Subcutaneous adipose tissue (tissue), 4 donors: ENCODE results near the gene PTTG1IP. TPM values are rescaled to one million over a fixed set of nuclear protein-coding genes. Genes with fewer than 3 reads are reported as not detected.

Source experiments
- total RNA-seq, 4 donors: library from RNA; depleted of rRNA; stranded (reverse); fragments of >200 nt; gene quantifications; one replicate each; pipeline ENCODE4 v1.1.0, GENCODE V29; 2016
- TF ChIP-seq, protein P1 (sequence below): fragments of 450-650 bp; IDR thresholded peaks from one replicate; pipeline ENCODE4 v1.5.1; 2016; ENCODE audit warnings: low read depth, mild to moderate bottlenecking, control low read depth, antibody characterized with exemption, moderate library complexity

The PTTG1IP gene
- total RNA-seq, 4 donors from 2014 or later, result 131 to 244 (median 148) TPM

GRCh38 chr21:44911068-44911383 lies 37.5 kb upstream of the PTTG1IP start:
- TF ChIP-seq, protein P1, sequence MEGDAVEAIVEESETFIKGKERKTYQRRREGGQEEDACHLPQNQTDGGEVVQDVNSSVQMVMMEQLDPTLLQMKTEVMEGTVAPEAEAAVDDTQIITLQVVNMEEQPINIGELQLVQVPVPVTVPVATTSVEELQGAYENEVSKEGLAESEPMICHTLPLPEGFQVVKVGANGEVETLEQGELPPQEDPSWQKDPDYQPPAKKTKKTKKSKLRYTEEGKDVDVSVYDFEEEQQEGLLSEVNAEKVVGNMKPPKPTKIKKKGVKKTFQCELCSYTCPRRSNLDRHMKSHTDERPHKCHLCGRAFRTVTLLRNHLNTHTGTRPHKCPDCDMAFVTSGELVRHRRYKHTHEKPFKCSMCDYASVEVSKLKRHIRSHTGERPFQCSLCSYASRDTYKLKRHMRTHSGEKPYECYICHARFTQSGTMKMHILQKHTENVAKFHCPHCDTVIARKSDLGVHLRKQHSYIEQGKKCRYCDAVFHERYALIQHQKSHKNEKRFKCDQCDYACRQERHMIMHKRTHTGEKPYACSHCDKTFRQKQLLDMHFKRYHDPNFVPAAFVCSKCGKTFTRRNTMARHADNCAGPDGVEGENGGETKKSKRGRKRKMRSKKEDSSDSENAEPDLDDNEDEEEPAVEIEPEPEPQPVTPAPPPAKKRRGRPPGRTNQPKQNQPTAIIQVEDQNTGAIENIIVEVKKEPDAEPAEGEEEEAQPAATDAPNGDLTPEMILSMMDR, result no peak

- TF ChIP-seq, protein P1, result no peak
These were observed 37.0 kb upstream of the PTTG1IP start for GRCh38 chr21:44910229-44911067.

DNA sequence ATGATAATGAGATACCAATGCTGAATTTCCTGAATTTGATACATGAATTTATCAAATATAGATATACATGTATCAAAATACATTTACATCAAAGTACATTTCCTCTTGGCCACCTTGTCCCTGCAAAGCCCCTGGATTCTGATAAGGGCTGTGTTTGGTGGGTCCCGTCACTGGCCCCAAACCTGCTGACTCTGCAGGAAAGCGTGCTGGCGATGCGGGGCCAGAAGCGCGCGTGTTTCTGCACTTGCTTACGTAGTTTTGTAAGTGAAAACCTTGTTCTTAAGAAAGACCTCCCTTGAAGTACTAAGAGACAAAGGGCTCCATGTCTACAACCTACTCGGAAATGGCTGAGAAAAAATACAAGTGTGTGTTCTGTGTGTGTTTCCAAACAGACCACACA lies 36.2 kb upstream of the PTTG1IP start:
- TF ChIP-seq, protein P1, result no peak

DNA sequence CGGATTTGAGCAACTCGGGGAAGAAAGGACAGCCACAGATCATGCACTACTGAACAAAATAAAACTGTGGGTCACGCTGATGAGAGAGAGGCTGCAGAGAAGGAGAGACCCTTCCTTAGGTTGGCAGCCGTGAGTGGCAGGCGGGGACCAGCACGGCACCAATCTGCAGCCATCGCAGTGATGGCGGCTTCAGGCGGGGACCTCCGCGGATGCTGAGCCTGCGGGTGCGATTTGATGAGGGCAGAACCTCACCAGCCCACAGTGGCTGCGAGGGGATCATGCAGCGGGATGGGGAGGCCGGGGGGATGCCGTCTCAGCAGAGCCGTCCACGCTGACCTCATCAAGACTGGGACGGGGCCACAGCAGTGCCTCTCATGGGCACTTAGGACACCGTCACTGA lies 35.4 kb upstream of the PTTG1IP start:
- TF ChIP-seq, protein P1, result no peak

DNA sequence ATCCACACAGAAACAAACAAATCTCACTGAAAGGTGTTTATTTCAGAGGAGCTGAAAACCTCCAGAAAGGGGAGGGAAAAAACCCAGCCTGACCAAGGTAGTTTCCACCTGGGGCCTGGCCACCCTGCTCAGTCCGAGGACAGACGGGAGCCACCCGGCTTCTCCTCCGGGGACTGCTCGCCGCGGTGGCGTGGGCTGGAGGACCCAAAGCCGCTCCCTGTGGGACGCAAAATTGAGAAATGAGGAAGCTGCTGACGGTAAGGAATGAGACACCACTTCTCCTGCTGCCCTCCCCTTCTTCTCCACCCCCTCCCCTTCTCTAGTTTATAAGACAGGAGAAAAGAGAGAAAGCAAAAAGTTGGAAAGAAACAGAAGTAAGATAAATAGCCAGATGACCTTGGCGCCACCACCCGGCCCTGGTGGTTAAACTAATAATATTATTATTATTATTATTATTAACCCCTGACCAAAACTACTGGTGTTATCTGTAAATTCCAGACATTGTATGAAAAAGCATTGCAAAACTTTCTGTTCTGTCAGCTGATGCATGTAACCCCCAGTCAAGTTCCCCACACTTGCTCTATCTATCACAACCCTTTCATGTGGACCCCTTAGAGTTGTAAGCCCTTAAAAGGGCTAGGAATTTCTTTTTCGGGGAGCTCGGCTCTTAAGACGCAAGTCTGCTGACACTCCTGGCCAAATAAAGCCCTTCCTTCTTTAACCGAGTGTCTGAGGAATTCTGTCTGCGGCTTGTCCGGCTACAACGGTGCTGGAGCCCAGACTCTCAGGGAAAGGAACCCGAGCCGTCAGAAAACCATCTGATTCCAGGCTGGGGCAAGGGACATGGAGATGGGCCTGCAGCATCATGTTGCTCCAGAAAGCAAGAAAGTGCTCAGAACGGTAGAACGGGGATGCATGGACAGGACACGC lies 34.7 kb upstream of the PTTG1IP start:
- TF ChIP-seq, protein P1, result no peak

GRCh38 chr21:44907225-44907965 lies 33.9 kb upstream of the PTTG1IP start:
- TF ChIP-seq, protein P1, result no peak
